Left kidney (tissue), 2 donors: ENCODE measurements around the gene TNFAIP8. TPM values are rescaled to one million over a fixed set of nuclear protein-coding genes. Genes with fewer than 3 reads are reported as not detected.

Experiments
- DNase-seq: peaks from one replicate; pipeline ENCODE4 v3.0.0-alpha.2; 2013
- polyA plus RNA-seq: library from polyadenylated mRNA; unstranded; fragments of 120-200 nt; gene quantifications from one replicate; pipeline ENCODE4 v1.2.1, GENCODE V29; 2013; ENCODE audit not compliant: insufficient read length

TNFAIP8 gene
- polyA plus RNA-seq, 1 donor, result 25.5 TPM

DNA sequence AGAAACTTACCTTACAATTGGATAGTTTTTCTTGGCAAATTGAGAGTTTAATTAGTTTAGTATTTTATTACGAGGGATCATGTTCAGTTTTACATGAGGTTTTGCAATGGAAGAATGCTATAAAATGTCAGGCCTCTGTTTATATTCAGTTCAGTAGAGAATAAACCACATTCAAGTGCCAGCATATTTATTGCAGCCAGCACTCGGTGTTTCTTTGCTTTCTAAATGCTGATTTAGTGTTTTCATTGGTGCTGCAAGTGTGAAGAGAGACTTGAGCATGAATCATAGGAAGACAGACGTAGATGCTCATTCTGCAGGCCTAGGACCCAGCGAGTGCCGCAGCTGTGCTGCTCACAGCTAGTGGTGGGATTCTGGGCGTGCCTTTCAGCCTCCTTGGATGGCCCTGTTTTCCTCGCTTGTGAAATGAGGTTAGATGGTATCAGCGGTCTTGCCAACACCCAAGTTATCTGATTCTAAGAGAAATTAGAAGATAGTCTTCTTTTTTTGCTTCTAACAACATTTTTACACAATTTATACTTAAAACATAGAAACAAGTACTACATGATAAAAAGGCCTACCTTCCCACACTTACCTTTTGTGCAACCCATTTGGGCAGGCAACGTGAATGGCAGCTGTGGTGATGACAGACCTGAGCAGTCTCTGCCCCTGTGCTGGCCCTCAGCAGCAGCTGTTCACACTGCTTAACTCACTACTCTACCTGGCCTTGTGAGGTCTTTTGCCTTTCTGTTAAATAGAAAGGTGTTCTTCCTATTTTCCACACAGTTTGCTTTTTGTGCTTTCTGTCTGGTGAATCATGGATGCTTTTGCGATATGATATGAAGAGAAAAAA is 26.8 kb upstream of the TNFAIP8 start:
- no peak for DNase-seq

- DNase-seq, result no peak
These were observed 26.2 kb upstream of the TNFAIP8 start for GRCh38 chr5:119329666-119330065.

GRCh38 chr5:119330367-119331183 is 25.2 kb upstream of the TNFAIP8 start:
- no peak for DNase-seq

DNA sequence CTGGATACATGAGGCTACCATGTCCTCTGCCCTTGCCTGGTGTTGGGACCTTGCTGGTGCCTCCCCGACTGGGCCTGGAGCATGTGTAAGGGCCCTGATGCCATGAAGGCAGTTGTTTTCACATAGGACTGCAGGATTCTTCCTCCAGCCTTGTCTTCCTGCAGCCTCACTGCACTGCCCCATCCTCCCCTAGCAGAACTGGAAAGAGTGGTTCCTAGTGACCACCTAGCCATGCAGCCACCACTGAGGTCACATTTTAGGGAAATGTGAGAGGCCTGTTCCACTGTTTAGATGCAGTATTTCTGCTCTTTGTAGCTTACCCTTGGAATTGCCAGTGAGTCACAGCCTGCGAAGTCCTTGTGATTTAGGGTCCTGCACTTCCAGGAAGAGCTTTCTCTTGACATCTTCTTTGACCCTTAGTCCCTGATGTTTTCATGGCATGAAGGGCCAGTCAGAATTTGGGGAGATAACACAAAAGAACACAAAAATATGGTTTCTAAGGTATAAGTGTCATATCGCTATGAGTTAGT is 24.2 kb upstream of the TNFAIP8 start:
- DNase-seq, result no peak

- no peak for DNase-seq
These were observed 23.6 kb upstream of the TNFAIP8 start for GRCh38 chr5:119332208-119332607.

GRCh38 chr5:119332978-119333401 is 22.8 kb upstream of the TNFAIP8 start:
- no peak for DNase-seq

- no peak for DNase-seq
These were observed 22.4 kb upstream of the TNFAIP8 start for GRCh38 chr5:119333421-119333851.

GRCh38 chr5:119335261-119335677 is 20.6 kb upstream of the TNFAIP8 start:
- DNase-seq, result no peak

- DNase-seq, result no peak
These were observed 19.6 kb upstream of the TNFAIP8 start for GRCh38 chr5:119336262-119336661.

GRCh38 chr5:119336845-119337580 is 18.8 kb upstream of the TNFAIP8 start:
- no peak for DNase-seq

DNA sequence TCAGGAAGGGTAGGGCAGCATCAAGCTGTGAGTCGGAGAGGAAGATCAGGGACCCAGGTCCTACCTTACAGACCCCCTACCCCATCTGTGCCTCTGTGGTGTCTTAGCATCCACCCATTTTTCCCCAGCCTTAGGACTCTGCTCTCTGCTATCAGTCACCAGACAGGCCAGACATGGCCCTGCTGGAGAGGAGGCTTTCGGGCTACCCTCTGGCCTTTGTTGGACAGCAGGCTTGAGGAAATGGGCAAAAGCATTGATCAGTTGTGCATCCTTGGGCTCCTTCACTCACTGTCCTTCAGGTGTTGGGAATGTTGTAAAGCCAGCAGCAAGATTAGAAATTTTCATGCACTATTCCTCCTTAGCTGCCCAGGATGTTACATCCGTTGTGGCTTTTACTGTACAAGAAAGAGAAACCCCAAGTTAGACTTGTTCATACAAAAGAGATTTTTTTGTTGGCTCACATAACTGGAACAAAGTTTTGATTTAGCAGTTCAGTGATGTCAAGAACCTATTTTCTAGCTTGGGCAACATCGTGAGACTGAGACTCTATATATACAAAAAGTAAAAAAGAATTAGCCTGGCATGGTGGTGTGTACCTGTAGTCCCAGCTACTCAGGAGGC is 17.4 kb upstream of the TNFAIP8 start:
- no peak for DNase-seq

DNA sequence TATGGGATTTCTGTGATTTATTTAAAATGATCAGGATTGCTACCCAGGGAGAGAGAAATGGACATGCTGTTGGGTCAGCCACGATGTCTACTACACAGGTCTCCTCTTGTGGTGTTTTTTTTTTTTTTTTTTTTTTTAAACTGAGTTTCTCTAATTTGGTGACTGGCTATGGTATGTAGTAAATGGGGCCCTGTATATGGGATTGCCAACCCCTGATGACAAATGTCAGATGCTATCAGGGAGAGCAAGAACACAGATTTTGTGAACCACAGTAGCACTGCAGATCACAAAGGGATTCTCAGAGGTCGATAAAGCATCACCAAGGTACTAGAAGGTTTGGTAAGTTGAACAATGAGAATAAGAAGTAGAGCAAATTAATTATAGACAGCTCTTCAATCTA is 16.5 kb upstream of the TNFAIP8 start:
- DNase-seq, result no peak

DNA sequence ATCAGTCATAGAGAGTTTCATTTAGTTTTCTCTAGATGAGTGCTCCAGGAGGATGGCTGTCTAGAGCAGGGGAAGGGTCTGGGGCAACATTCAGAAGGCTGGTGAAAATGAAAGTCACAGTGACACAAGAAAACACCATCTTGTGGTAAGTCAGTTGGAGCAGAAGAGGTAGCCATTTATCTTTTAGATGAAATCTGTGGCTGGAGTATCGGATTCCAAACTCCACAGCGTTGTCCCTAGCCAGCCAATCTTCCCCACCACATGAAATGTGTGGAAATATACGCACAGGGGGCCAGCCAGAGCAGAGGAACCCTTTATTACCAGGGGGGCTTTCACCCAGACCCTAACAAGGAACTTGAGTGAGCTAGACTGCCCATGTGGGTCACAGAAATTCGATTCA is 15.9 kb upstream of the TNFAIP8 start:
- no peak for DNase-seq

GRCh38 chr5:119340597-119341218 is 15.1 kb upstream of the TNFAIP8 start:
- no peak for DNase-seq

DNA sequence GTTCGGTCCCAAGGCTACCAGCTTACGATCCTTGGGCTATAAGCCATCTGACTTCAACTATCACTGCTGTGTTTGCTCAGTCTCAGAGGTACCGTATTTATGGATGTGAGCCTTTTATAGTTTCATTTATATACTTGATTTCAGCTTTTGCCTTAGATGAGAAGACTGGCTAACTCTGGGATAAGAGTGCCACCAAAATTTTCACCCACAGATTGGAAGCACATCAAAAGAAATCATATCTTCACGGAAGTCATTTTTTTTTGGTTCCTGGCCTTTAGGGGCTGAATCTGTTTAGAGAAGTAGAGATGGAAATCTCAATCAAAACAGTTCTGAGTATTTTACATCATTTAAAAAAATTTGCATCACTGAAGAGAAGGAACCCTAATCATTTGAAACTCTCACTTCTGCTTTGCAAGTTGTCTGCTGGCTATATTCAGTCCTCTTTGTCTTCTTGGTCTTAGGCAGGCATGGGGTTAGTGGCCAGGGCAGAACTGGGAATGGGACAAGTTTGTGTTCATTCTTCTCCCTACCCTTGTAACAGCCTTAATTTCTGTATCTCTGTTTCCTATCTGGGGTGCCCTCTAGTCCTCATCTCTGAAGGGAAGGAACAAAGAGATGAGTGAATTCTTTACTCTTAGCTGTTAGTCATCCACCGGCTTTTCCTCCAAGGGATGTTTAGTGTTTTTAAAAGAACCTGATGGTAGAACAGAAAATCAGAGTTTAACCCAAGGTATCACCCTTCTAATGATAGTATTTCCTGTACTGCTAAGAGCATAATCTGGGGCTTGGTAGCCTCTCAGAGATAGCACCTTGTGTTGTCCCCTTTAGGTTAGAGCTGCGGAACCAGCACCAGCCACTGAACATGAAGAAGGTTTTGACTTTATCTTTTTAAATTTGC is 14.1 kb upstream of the TNFAIP8 start:
- DNase-seq, result no peak

- DNase-seq, result no peak
These were observed 13.4 kb upstream of the TNFAIP8 start for GRCh38 chr5:119342406-119342805.

GRCh38 chr5:119343052-119343451 is 12.8 kb upstream of the TNFAIP8 start:
- no peak for DNase-seq

DNA sequence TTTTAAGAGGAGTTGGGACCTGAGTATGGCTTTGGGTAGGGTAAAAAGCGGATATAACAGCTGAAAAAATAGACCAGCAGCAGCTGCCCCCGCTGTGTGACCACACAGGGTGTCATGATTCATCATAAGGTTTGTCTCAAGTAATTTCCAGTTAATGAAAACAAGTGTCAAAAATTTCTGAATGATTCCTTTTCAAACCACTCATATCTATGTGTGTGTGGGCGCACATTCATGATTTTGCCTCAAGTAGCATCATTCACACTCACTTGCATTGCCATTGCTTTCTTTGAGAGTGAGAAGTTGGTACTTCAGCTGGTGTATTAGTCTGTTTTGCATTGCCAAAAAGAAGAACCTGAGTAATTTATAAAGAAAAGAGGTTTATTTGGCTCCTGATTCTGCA is 12.1 kb upstream of the TNFAIP8 start:
- no peak for DNase-seq

GRCh38 chr5:119344231-119344630 is 11.6 kb upstream of the TNFAIP8 start:
- DNase-seq, result no peak

- no peak for DNase-seq
These were observed 10.0 kb upstream of the TNFAIP8 start for GRCh38 chr5:119345861-119346260.
